Measurements from ENCODE around the gene WNT7B. TPM values are rescaled to one million over a fixed set of nuclear protein-coding genes. Genes with fewer than 3 reads are reported as not detected.

WNT7B gene
- polyA plus RNA-seq, 4 donors: 0.03 to 0.22 (median 0.03) TPM; not detected in 1

DNA sequence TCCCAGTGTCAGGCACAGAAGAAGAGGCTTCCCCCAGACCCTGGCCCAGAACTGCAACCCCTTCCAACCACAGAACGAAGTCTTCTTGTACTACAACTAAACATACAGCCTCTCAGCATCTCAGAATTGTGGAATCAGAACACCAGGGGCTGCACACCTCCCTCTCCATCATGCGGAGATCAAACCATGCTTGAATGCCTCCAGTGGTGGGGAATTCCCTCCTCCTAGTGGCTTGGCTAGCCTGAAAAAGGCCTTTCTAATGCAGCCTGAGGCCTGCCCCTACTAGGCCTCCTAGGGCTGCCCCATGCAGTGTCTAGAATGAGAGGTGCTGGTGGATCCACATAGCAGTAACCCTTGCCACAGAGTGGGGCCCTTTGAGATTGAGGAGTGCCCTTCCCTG lies 62.7 kb downstream of the WNT7B start:
- H3K4me3 ChIP-seq (ENCODE audit: low read depth in 1 of 3, low read length in 3 of 3): no peak overlapping the region
- DNase-seq (no peak), FAIRE-seq (no peak)
- H3K4me1 ChIP-seq (ENCODE audit: control insufficient read depth in 3 of 3, insufficient read depth in 2 of 3, low read depth in 1 of 3, low read length in 2 of 3): no peaks in the 10 kb centered on the region
- no peaks in the 10 kb centered on the region for H3K27me3 ChIP-seq (ENCODE audit: control insufficient read depth in 3 of 3, insufficient read depth in 3 of 3, low read length in 3 of 3)
- H3K9me3 ChIP-seq (ENCODE audit: control insufficient read depth in 2 of 2, insufficient read depth in 1 of 2, low read depth in 1 of 2, low read length in 1 of 2): peaks cover 0 to 6% of the 10 kb centered on the region in 2 donors
- 83 to 94% (median 88%) methylated on average over 2 of the region's 2 CpGs for WGBS, 3 donors
- no peak overlapping the region for H3K27ac ChIP-seq (ENCODE audit: low read depth in 1 of 3, low read length in 2 of 3)
- no peaks in the 10 kb centered on the region for H3K36me3 ChIP-seq (ENCODE audit: control insufficient read depth in 3 of 3, insufficient read depth in 2 of 3, low read depth in 1 of 3, low read length in 3 of 3)

DNA sequence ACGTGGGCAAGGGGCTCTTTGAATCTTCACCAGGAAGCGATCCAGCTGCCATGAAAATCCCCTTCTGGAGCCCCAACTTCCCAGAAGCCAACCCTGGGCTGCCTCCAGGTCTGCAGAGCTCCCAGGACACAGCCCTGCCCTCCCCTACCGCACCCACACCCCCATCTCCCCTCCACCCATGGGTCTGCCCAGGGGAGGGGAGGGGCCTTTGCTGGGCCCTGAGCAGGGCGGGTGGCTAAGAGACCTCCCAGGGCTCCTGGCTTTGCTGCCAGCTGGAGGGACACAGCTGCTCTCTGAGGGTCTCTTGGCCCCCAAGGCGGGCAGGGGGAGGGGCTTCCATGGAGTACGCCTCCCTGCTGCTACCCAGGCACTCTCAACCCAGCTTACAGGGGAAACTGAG lies 64.1 kb downstream of the WNT7B start:
- Histone ChIP-seq H3K9me3 (ENCODE audit: control insufficient read depth in 2 of 2, insufficient read depth in 1 of 2, low read depth in 1 of 2, low read length in 1 of 2) (peaks cover 0 to 6% of the 10 kb centered on the region in 2 donors), H3K27ac (ENCODE audit: low read depth in 1 of 3, low read length in 2 of 3) (no peak overlapping the region), H3K27me3 (ENCODE audit: control insufficient read depth in 3 of 3, insufficient read depth in 3 of 3, low read length in 3 of 3) (no peaks in the 10 kb centered on the region), H3K36me3 (ENCODE audit: control insufficient read depth in 3 of 3, insufficient read depth in 2 of 3, low read depth in 1 of 3, low read length in 3 of 3) (no peaks in the 10 kb centered on the region), H3K4me1 (ENCODE audit: control insufficient read depth in 3 of 3, insufficient read depth in 2 of 3, low read depth in 1 of 3, low read length in 2 of 3) (no peaks in the 10 kb centered on the region), H3K4me3 (ENCODE audit: low read depth in 1 of 3, low read length in 3 of 3) (no peak overlapping the region)
- 57 to 70% (median 60%) methylated on average over 6 of the region's 6 CpGs for WGBS, 3 donors
- no peak for FAIRE-seq
- DNase-seq: no peak

DNA sequence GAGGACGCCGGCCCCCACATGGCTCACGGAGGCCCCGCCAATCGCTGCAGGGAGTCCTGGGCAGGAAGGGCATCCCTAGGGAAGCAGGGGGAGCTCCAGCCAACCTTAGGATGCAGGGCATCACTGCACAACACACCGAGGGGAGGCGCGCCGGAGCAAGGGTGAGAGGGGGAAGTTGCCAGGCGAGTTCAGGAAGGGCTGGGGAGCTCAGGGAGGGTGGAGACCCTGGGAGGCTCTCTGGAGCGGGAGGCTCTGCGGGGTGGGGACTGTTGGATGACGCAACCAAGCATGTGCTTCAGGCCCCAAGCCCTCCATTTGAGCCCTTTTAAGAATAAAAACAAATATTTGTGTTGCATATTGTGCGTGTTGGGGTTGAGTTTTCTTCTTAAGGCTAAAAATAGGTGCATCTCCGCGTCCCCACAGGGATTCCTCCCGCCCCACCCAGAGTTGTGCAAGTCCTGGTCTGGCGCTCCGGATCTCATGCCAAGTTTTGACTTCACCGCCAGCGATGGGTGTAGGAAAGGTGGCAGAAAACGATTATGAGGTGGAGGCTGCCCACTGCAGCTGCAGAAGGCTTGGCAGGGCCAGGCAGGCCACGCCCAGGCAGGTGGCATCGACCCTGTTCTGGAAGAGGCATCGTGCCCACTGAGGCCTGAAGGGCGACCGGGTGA lies 65.2 kb downstream of the WNT7B start:
- Histone ChIP-seq H3K27ac (ENCODE audit: low read depth in 1 of 3, low read length in 2 of 3) (no peak overlapping the region), H3K27me3 (ENCODE audit: control insufficient read depth in 3 of 3, insufficient read depth in 3 of 3, low read length in 3 of 3) (no peaks in the 10 kb centered on the region), H3K9me3 (ENCODE audit: control insufficient read depth in 2 of 2, insufficient read depth in 1 of 2, low read depth in 1 of 2, low read length in 1 of 2) (peaks cover 0 to 6% of the 10 kb centered on the region in 2 donors), H3K4me1 (ENCODE audit: control insufficient read depth in 3 of 3, insufficient read depth in 2 of 3, low read depth in 1 of 3, low read length in 2 of 3) (no peaks in the 10 kb centered on the region), H3K4me3 (ENCODE audit: low read depth in 1 of 3, low read length in 3 of 3) (no peak overlapping the region), H3K36me3 (ENCODE audit: control insufficient read depth in 3 of 3, insufficient read depth in 2 of 3, low read depth in 1 of 3, low read length in 3 of 3) (no peaks in the 10 kb centered on the region)
- FAIRE-seq (no peak), DNase-seq (no peak)
- WGBS, 3 donors: 34 to 55% (median 44%) methylated on average over 27 of the region's 27 CpGs

DNA sequence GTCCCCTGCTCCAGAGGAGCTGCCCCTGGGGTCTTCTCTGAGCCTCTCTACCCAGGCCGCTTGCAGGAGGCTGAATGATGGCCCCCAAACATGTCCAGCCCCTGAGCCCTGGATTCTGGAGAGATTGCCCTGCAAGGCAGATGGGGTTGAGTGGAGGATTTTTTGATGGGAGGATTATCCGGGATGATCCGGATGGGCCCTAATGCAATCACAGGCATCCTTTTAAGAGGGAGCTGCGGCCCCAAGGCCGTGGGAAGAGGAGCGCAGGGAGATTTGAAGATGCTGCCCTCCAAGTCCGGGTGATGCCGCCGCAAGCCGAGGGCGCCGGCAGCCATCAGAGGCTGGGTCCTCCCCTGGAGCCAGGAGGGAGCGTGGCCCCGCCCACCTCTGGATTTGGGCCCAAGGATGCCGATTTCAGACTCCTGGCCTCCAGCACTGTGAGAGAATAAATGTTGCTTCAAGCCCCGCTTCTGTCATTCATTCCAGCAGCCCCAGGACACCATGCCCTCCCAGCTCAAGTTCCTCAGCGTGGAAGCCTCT lies 66.0 kb downstream of the WNT7B start:
- no peak for FAIRE-seq
- WGBS, 3 donors: 73 to 81% (median 79%) methylated on average over 17 of the region's 17 CpGs
- DNase-seq: no peak
- H3K27ac ChIP-seq (ENCODE audit: low read depth in 1 of 3, low read length in 2 of 3): no peak overlapping the region
- peaks cover 0 to 6% of the 10 kb centered on the region in 2 donors for H3K9me3 ChIP-seq (ENCODE audit: control insufficient read depth in 2 of 2, insufficient read depth in 1 of 2, low read depth in 1 of 2, low read length in 1 of 2)
- no peaks in the 10 kb centered on the region for H3K36me3 ChIP-seq (ENCODE audit: control insufficient read depth in 3 of 3, insufficient read depth in 2 of 3, low read depth in 1 of 3, low read length in 3 of 3)
- no peaks in the 10 kb centered on the region for H3K4me1 ChIP-seq (ENCODE audit: control insufficient read depth in 3 of 3, insufficient read depth in 2 of 3, low read depth in 1 of 3, low read length in 2 of 3)
- H3K27me3 ChIP-seq (ENCODE audit: control insufficient read depth in 3 of 3, insufficient read depth in 3 of 3, low read length in 3 of 3): no peaks in the 10 kb centered on the region
- H3K4me3 ChIP-seq (ENCODE audit: low read depth in 1 of 3, low read length in 3 of 3): no peak overlapping the region

DNA sequence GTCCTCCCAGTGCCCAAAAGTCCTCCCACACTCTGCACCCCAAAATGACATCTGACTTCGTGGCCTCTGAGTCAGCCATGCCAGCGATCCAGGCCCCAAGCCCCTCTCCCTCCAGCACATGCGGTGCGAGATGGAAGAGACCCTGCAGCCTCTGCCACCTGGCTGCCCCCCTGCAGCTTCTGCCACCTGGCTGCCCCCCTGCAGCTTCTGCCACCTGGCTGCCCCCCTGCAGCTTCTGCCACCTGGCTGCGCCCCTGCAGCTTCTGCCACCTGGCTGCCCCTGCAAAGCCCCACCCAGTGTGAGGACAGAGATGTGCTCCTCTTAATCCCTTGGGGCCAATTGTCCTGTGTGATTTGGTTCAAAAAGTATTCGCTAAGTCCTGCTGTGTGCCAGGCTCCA lies 68.0 kb downstream of the WNT7B start:
- FAIRE-seq (no peak), DNase-seq (no peak)
- no peaks in the 10 kb centered on the region for H3K9me3 ChIP-seq (ENCODE audit: control insufficient read depth in 2 of 2, insufficient read depth in 1 of 2, low read depth in 1 of 2, low read length in 1 of 2)
- WGBS, 3 donors: 78 to 86% (median 81%) methylated on average over 6 of the region's 6 CpGs
- no peaks in the 10 kb centered on the region for H3K4me1 ChIP-seq (ENCODE audit: control insufficient read depth in 3 of 3, insufficient read depth in 2 of 3, low read depth in 1 of 3, low read length in 2 of 3)
- peaks cover 0 to 10% (median 0%) of the 10 kb centered on the region in 3 donors for H3K27me3 ChIP-seq (ENCODE audit: control insufficient read depth in 3 of 3, insufficient read depth in 3 of 3, low read length in 3 of 3)
- no peak overlapping the region for H3K4me3 ChIP-seq (ENCODE audit: low read depth in 1 of 3, low read length in 3 of 3)
- no peak overlapping the region for H3K27ac ChIP-seq (ENCODE audit: low read depth in 1 of 3, low read length in 2 of 3)
- H3K36me3 ChIP-seq (ENCODE audit: control insufficient read depth in 3 of 3, insufficient read depth in 2 of 3, low read depth in 1 of 3, low read length in 3 of 3): no peaks in the 10 kb centered on the region

DNA sequence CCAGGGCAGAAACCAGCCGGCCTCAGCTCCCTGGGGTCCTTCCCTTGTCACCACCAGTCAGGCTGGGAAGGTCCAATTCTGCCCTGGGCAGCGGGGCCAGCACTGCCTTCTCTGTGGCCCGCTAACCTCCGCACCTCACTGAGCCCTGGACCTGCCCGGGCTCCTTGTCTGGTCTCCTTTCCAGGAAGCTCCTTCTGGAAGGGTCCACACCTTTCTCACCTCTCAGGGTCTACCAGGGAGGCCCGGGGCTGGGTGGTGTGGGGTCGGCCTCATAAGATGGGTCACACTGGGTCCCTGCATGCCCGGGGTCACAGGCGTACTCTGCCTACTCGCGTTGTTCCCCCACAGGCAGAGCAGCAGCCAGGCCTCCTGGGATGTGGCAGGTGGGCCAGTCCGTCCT lies 69.0 kb downstream of the WNT7B start:
- 76 to 83% (median 80%) methylated on average over 12 of the region's 12 CpGs for WGBS, 3 donors
- H3K9me3 ChIP-seq (ENCODE audit: control insufficient read depth in 2 of 2, insufficient read depth in 1 of 2, low read depth in 1 of 2, low read length in 1 of 2): no peaks in the 10 kb centered on the region
- H3K27me3 ChIP-seq (ENCODE audit: control insufficient read depth in 3 of 3, insufficient read depth in 3 of 3, low read length in 3 of 3): peaks cover 0 to 16% (median 0%) of the 10 kb centered on the region in 3 donors
- no peak for DNase-seq
- H3K4me3 ChIP-seq (ENCODE audit: low read depth in 1 of 3, low read length in 3 of 3): no peak overlapping the region
- no peaks in the 10 kb centered on the region for H3K36me3 ChIP-seq (ENCODE audit: control insufficient read depth in 3 of 3, insufficient read depth in 2 of 3, low read depth in 1 of 3, low read length in 3 of 3)
- FAIRE-seq: no peak
- H3K4me1 ChIP-seq (ENCODE audit: control insufficient read depth in 3 of 3, insufficient read depth in 2 of 3, low read depth in 1 of 3, low read length in 2 of 3): no peaks in the 10 kb centered on the region
- H3K27ac ChIP-seq (ENCODE audit: low read depth in 1 of 3, low read length in 2 of 3): no peak overlapping the region

DNA sequence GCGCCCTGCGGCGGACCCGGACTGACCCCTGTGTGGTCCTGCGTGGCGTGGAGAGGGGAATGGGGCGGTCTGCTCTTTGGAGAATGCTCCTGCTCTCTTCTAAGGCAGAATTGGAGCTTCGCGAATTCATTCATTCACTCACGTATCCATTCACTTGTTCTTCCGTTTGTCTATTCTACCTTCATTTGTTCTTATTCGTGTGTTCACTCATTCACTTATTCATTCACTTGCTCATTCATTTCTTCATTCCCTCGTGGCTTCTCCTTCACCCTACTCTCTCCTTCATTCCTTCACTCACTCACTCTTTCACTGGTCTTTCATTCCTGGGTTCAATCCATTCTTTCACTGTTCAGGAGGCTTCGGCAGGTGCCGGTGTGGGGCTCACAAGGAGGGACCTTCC lies 69.6 kb downstream of the WNT7B start:
- Histone ChIP-seq H3K9me3 (ENCODE audit: control insufficient read depth in 2 of 2, insufficient read depth in 1 of 2, low read depth in 1 of 2, low read length in 1 of 2) (no peaks in the 10 kb centered on the region), H3K4me1 (ENCODE audit: control insufficient read depth in 3 of 3, insufficient read depth in 2 of 3, low read depth in 1 of 3, low read length in 2 of 3) (no peaks in the 10 kb centered on the region), H3K27me3 (ENCODE audit: control insufficient read depth in 3 of 3, insufficient read depth in 3 of 3, low read length in 3 of 3) (peaks cover 0 to 16% (median 0%) of the 10 kb centered on the region in 3 donors), H3K27ac (ENCODE audit: low read depth in 1 of 3, low read length in 2 of 3) (no peak overlapping the region), H3K4me3 (ENCODE audit: low read depth in 1 of 3, low read length in 3 of 3) (no peak overlapping the region), H3K36me3 (ENCODE audit: control insufficient read depth in 3 of 3, insufficient read depth in 2 of 3, low read depth in 1 of 3, low read length in 3 of 3) (no peaks in the 10 kb centered on the region)
- WGBS, 3 donors: 80 to 87% (median 80%) methylated on average over 15 of the region's 15 CpGs
- DNase-seq (no peak), FAIRE-seq (no peak)

DNA sequence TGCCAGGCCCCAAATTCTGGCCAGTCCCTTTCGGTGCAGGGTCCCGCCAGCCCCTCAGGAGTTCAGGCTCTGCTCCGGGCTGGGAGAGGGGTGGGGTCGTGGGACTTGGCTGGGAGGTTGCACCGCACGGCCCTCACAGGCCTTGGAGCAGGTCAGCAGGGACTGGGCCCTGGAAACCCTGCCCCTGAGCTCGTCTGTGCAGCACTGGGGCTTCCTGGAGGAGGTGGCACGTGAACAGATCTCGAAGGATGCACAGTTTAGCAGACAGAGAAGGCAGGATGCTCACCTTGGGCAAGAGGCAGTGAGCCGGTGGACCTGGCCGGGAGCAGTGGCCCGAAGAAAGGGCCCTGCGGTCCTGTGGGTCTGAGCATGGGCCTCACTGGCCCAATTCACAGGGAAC lies 70.0 kb downstream of the WNT7B start:
- H3K36me3 ChIP-seq (ENCODE audit: control insufficient read depth in 3 of 3, insufficient read depth in 2 of 3, low read depth in 1 of 3, low read length in 3 of 3): no peaks in the 10 kb centered on the region
- FAIRE-seq: no peak
- WGBS, 3 donors: 70 to 87% (median 78%) methylated on average over 13 of the region's 13 CpGs
- H3K4me1 ChIP-seq (ENCODE audit: control insufficient read depth in 3 of 3, insufficient read depth in 2 of 3, low read depth in 1 of 3, low read length in 2 of 3): no peaks in the 10 kb centered on the region
- H3K27ac ChIP-seq (ENCODE audit: low read depth in 1 of 3, low read length in 2 of 3): no peak overlapping the region
- H3K9me3 ChIP-seq (ENCODE audit: control insufficient read depth in 2 of 2, insufficient read depth in 1 of 2, low read depth in 1 of 2, low read length in 1 of 2): no peaks in the 10 kb centered on the region
- DNase-seq: no peak
- H3K27me3 ChIP-seq (ENCODE audit: control insufficient read depth in 3 of 3, insufficient read depth in 3 of 3, low read length in 3 of 3): peaks cover 0 to 16% (median 0%) of the 10 kb centered on the region in 3 donors
- H3K4me3 ChIP-seq (ENCODE audit: low read depth in 1 of 3, low read length in 3 of 3): no peak overlapping the region
